Measurements from ENCODE around the gene PACS1.

PACS1 gene

GRCh38 chr11:66292543-66293332 lies 222.7 kb downstream of the PACS1 start:
- H3K4me3 ChIP-seq (ENCODE audit: low read length in 2 of 2) = no peak overlapping the region
- no peak overlapping the region for H3K27ac ChIP-seq (ENCODE audit: low read length)
- H3K9ac ChIP-seq (ENCODE audit: low read length in 2 of 2) = no peak overlapping the region

GRCh38 chr11:66293352-66293751 lies 223.3 kb downstream of the PACS1 start:
- peaks cover 22% of the 10 kb centered on the region for H3K4me1 ChIP-seq (ENCODE audit: control insufficient read depth, insufficient read depth, low read length)
- H3K4me3 ChIP-seq (ENCODE audit: low read length in 2 of 2) = no peak overlapping the region

More at GRCh38 chr11:66292543-66293332, 222.7 kb downstream of the PACS1 start:
- Histone ChIP-seq H3K4me1 (ENCODE audit: control insufficient read depth, insufficient read depth, low read length) (peaks cover 28% of the 10 kb centered on the region), H3K9me3 (ENCODE audit: control insufficient read depth in 2 of 2, low read length in 2 of 2) (no peaks in the 10 kb centered on the region), H3K27me3 (ENCODE audit: control insufficient read depth in 1 of 2, insufficient read depth in 2 of 2, low read length in 2 of 2) (peaks cover 23 to 35% of the 10 kb centered on the region in 2 donors), H3K36me3 (ENCODE audit: control insufficient read depth in 2 of 2, insufficient read depth in 2 of 2, low read length in 2 of 2) (no peaks in the 10 kb centered on the region)

GRCh38 chr11:66293777-66294625 lies 223.9 kb downstream of the PACS1 start:
- Histone ChIP-seq H3K9ac (ENCODE audit: low read length in 2 of 2) (no peak overlapping the region), H3K9me3 (ENCODE audit: control insufficient read depth in 2 of 2, low read length in 2 of 2) (no peaks in the 10 kb centered on the region), H3K4me1 (ENCODE audit: control insufficient read depth, insufficient read depth, low read length) (peaks cover 20% of the 10 kb centered on the region), H3K36me3 (ENCODE audit: control insufficient read depth in 2 of 2, insufficient read depth in 2 of 2, low read length in 2 of 2) (no peaks in the 10 kb centered on the region), H3K4me3 (ENCODE audit: low read length in 2 of 2) (no peak overlapping the region), H3K27ac (ENCODE audit: low read length) (no peak overlapping the region), H3K27me3 (ENCODE audit: control insufficient read depth in 1 of 2, insufficient read depth in 2 of 2, low read length in 2 of 2) (peaks cover 23 to 35% of the 10 kb centered on the region in 2 donors)

More at GRCh38 chr11:66293352-66293751, 223.3 kb downstream of the PACS1 start:
- no peak overlapping the region for H3K9ac ChIP-seq (ENCODE audit: low read length in 2 of 2)
- H3K9me3 ChIP-seq (ENCODE audit: control insufficient read depth in 2 of 2, low read length in 2 of 2) = no peaks in the 10 kb centered on the region
- no peak overlapping the region for H3K27ac ChIP-seq (ENCODE audit: low read length)
- H3K27me3 ChIP-seq (ENCODE audit: control insufficient read depth in 1 of 2, insufficient read depth in 2 of 2, low read length in 2 of 2) = peaks cover 23 to 35% of the 10 kb centered on the region in 2 donors
- no peaks in the 10 kb centered on the region for H3K36me3 ChIP-seq (ENCODE audit: control insufficient read depth in 2 of 2, insufficient read depth in 2 of 2, low read length in 2 of 2)
